ENCODE results near the gene IZUMO1. TPM values are rescaled to one million over a fixed set of nuclear protein-coding genes. Genes with fewer than 3 reads are reported as not detected.

IZUMO1 gene
- total and polyA plus RNA-seq, 2 donors (not counting 3 experiments of a cell fraction or from before 2014, with no cell fraction given) = 0.18 to 1.2 TPM

DNA sequence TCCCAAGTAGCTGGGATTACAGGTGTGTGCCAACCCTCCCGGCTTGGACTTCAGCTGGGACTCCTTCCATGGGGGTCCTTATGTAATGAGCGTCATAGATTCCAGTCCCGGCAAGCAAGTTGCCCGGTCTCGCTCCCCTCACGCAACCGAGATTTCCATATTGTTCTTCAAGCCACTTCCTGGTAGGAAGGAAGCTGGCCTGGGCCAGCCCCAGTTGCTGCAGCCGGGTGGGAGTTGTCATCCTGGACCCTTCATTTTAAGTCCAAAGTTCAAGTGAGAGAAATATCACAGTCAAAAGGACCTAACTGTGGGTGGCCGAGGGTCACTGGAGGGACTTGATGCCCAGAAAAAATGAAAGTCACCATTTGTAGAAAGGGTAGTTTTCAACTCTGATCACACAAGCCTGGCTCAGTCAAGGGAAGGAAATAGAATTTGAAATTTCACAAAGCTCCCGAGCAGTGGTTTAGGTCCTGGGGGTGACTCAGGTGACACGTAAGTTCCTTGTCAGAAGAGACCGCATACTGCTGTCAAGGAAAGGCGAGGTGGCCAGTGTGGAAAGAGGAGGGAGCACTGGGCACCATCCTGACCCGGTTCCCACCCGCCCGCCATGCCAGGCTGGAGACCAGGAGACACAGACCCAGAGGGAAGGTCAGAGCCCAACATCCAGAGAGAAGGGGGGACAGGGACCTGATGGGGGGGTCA is 13.9 kb upstream of the IZUMO1 start:
- Histone ChIP-seq H3K9me1 (replicated peaks; ENCODE audit: control insufficient read depth, extremely low read depth, insufficient read depth, low read length) (no peaks in the 10 kb centered on the region), H3K9ac (replicated peaks; ENCODE audit: extremely low read depth, insufficient read depth, low read length) (no peak overlapping the region), H3K79me2 (ENCODE audit: control insufficient read depth, insufficient read depth, low read length) (no peaks in the 10 kb centered on the region), H3K4me1 (ENCODE audit: control insufficient read depth, extremely low read depth, insufficient read depth, low read length) (peaks cover 6% of the 10 kb centered on the region), H3K27me3 (ENCODE audit: control insufficient read depth in 2 of 2, insufficient read depth in 2 of 2, low read length in 2 of 2) (peaks cover 0 to 3% of the 10 kb centered on the region in 2 experiments), H3K9me3 (replicated peaks; ENCODE audit: control insufficient read depth, insufficient read depth, low read length) (no peaks in the 10 kb centered on the region), H3K27ac (ENCODE audit: insufficient read depth, low read depth, low read length) (no peak overlapping the region), H3K4me3 (replicated peaks in 1 of 3; ENCODE audit: insufficient read depth in 1 of 3, low read depth in 1 of 3, low read length in 3 of 3) (no peak overlapping the region), H2AFZ (ENCODE audit: low read depth, low read length) (peak overlapping the region; percentile 70), H3K4me2 (ENCODE audit: insufficient read depth, low read length) (peak overlapping the region; percentile 20), H4K20me1 (replicated peaks; ENCODE audit: control insufficient read depth, extremely low read depth, insufficient read depth, low read length) (no peaks in the 10 kb centered on the region), H3K36me3 (ENCODE audit: control insufficient read depth in 2 of 2, extremely low read depth in 1 of 2, insufficient read depth in 2 of 2, low read length in 2 of 2) (no peaks in the 10 kb centered on the region)
- dilution Hi-C loops (cut with MboI; ENCODE audit: extremely low pct_ligation_motif_present, low sequenced_read_pairs) = no loop called here
- POLR2A ChIA-PET = no interaction called here
- DNase-seq (ENCODE audit: low read depth, low spot score) (peak; percentile 48), FAIRE-seq (peak; percentile 65)
- no TSS peak for BruUV-seq (replicated peaks)
- CTCF ChIA-PET = interaction anchor here (0.6 to 0.9 kb wide), 2 partner anchors 210 to 682 kb away, joined by 3 read pairs; no protein-coding TSS in a partner anchor
- TF ChIP-seq EZH2 (IDR thresholded peaks at IDR 0.05; ENCODE audit: borderline replicate concordance, low read depth, low read length, severe bottlenecking) (no peak), GATA2 (IDR thresholded peaks at IDR 0.05; ENCODE audit: insufficient read depth, insufficient read length, low read depth, low read length) (no peak), POLR2A (IDR thresholded peaks at IDR 0.05; ENCODE audit: low read depth, low read length) (no peak), JUN (IDR thresholded peaks at IDR 0.05; ENCODE audit: borderline replicate concordance, insufficient read depth, insufficient read length, low read depth) (no peak), FOS (IDR thresholded peaks at IDR 0.05; ENCODE audit: borderline replicate concordance, insufficient read depth, low read length) (no peak), MYC (IDR thresholded peaks at IDR 0.05; ENCODE audit: low read depth, low read length) (no peak), POLR2AphosphoS5 (IDR thresholded peaks at IDR 0.05; ENCODE audit: insufficient read depth, low read depth, low read length) (no peak)
- TF ChIP-seq, protein P1, sequence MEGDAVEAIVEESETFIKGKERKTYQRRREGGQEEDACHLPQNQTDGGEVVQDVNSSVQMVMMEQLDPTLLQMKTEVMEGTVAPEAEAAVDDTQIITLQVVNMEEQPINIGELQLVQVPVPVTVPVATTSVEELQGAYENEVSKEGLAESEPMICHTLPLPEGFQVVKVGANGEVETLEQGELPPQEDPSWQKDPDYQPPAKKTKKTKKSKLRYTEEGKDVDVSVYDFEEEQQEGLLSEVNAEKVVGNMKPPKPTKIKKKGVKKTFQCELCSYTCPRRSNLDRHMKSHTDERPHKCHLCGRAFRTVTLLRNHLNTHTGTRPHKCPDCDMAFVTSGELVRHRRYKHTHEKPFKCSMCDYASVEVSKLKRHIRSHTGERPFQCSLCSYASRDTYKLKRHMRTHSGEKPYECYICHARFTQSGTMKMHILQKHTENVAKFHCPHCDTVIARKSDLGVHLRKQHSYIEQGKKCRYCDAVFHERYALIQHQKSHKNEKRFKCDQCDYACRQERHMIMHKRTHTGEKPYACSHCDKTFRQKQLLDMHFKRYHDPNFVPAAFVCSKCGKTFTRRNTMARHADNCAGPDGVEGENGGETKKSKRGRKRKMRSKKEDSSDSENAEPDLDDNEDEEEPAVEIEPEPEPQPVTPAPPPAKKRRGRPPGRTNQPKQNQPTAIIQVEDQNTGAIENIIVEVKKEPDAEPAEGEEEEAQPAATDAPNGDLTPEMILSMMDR (IDR thresholded peaks at IDR 0.05; ENCODE audit: extremely low read depth in 1 of 2, insufficient read depth in 1 of 2, low read depth in 1 of 2, low read length in 2 of 2) = no peak
- TF ChIP-seq, protein P2, sequence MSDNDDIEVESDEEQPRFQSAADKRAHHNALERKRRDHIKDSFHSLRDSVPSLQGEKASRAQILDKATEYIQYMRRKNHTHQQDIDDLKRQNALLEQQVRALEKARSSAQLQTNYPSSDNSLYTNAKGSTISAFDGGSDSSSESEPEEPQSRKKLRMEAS (IDR thresholded peaks at IDR 0.05; ENCODE audit: insufficient read depth, insufficient read length) = no peak
- intact Hi-C loops (cut with micrococcal nuclease) = loop anchor here (1.0 kb wide), 1 partner anchor 8 kb away; the partner anchor contains the start of gene FUT1

All from endothelial cell of umbilical vein (primary cell).